ENCODE measurements around the gene PAPSS1.
"Not testable (repeated sequence)": the region's sequence is repeated elsewhere in the genome, so short reads cannot be mapped to it uniquely, and the experiment has no call there.

PAPSS1 gene

GRCh38 chr4:107699466-107700206, 20.4 kb downstream of the PAPSS1 start:
- TF ChIP-seq CTCF (IDR thresholded peaks at IDR 0.05; ENCODE audit: insufficient read depth, missing control alignments): no peak
- FAIRE-seq (no peak), DNase-seq (ENCODE audit: insufficient read length, low spot score) (no peak)

GRCh38 chr4:107696187-107696586, 23.8 kb downstream of the PAPSS1 start:
- DNase-seq (ENCODE audit: insufficient read length, low spot score); FAIRE-seq: not testable (repeated sequence)

- peak; percentile 46 for FAIRE-seq
- no peak for DNase-seq (ENCODE audit: insufficient read length, low spot score)
- TF ChIP-seq CTCF (IDR thresholded peaks at IDR 0.05; ENCODE audit: insufficient read depth, missing control alignments): no peak
These were observed 26.9 kb downstream of the PAPSS1 start for GRCh38 chr4:107693132-107693531.

GRCh38 chr4:107692202-107692601, 27.8 kb downstream of the PAPSS1 start:
- TF ChIP-seq CTCF (IDR thresholded peaks at IDR 0.05; ENCODE audit: insufficient read depth, missing control alignments): no peak
- DNase-seq (ENCODE audit: insufficient read length, low spot score): no peak
- FAIRE-seq: no peak

- FAIRE-seq (peak; percentile 71), DNase-seq (ENCODE audit: insufficient read length, low spot score) (no peak)
- no peak for TF ChIP-seq CTCF (IDR thresholded peaks at IDR 0.05; ENCODE audit: insufficient read depth, missing control alignments)
These were observed 28.7 kb downstream of the PAPSS1 start for GRCh38 chr4:107691378-107691777.

GRCh38 chr4:107689912-107690587, 30.0 kb downstream of the PAPSS1 start:
- no peak for FAIRE-seq
- no peak for TF ChIP-seq CTCF (IDR thresholded peaks at IDR 0.05; ENCODE audit: insufficient read depth, missing control alignments)
- no peak for DNase-seq (ENCODE audit: insufficient read length, low spot score)

- DNase-seq (ENCODE audit: insufficient read length, low spot score) (no peak), FAIRE-seq (no peak)
- no peak for TF ChIP-seq CTCF (IDR thresholded peaks at IDR 0.05; ENCODE audit: insufficient read depth, missing control alignments)
These were observed 31.6 kb downstream of the PAPSS1 start for GRCh38 chr4:107688421-107688820.

All from D721Med (cell line).